ENCODE measurements around the gene ADGRE3. TPM values are rescaled to one million over a fixed set of nuclear protein-coding genes. Genes with fewer than 3 reads are reported as not detected.

Gene ADGRE3
- total and polyA plus RNA-seq, 2 of the 8 experiments (the other 6 are each of a cell fraction or from before 2014, with no cell fraction given): not detected

DNA sequence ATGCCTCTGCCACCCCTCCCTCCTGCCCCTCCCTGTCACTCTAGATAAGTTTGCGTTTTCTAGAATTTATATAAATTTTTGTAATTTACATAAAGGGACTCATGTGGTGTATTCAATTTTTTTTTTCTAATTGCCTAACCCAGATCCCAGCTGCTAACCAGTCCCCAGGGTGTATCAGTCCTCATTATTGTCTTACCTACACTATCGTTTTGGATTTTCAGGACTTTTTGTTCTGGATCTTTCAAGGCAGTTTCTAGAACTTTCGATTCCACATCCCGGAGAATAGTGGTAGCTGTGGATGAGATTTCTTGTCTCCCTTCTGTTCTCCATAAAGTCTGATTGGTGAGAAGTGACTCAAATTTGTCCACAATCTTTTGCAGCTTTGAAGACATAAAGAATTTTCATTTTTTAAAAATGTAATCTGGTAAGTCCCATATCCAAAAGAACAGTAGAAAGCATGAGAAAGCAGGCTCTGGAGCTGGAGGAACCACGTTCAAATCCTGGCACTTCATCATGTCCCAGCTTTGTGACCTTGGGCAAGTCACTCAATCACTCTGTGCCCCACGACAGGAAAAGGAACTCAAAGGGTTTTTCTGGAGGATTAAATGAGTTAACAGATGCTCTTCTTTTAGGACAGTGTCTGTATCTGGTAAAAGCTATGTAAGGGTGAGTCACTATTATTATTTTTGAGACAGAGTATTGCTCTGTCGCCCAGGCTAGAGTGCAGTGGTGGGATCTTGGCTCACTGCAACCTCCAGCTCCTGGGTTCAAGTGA, 19.7 kb downstream of the ADGRE3 start:
- Histone ChIP-seq H4K20me1 (replicated peaks in 1 of 2; ENCODE audit: control insufficient read depth in 1 of 2, insufficient read depth in 2 of 2, low read length in 2 of 2) (no peaks in the 10 kb centered on the region), H2AK5ac (ENCODE audit: low read depth, low read length) (no peak overlapping the region), H3K27ac (ENCODE audit: low read depth, low read length) (no peak overlapping the region), H3K36me3 (ENCODE audit: control insufficient read depth in 2 of 4, insufficient read depth in 4 of 4, low read length in 3 of 4) (no peaks in the 10 kb centered on the region), H2BK12ac (ENCODE audit: low read depth, low read length) (no peak overlapping the region), H2BK120ac (replicated peaks; ENCODE audit: low read depth, low read length) (no peak overlapping the region), H3K79me1 (ENCODE audit: low read depth, low read length) (no peaks in the 10 kb centered on the region), H3K79me2 (ENCODE audit: control insufficient read depth in 1 of 2, insufficient read depth in 2 of 2, low read length in 2 of 2) (no peaks in the 10 kb centered on the region), H3K4me3 (ENCODE audit: extremely low read depth in 1 of 4, insufficient read depth in 2 of 4, low read depth in 3 of 4, low read length in 4 of 4) (no peak overlapping the region), H3K4ac (replicated peaks; ENCODE audit: insufficient read length, low read depth, low read length) (no peak overlapping the region), H3K4me2 (ENCODE audit: insufficient read depth in 1 of 2, low read depth in 2 of 2, low read length in 2 of 2) (no peak overlapping the region), H4K5ac (ENCODE audit: insufficient read length, low read depth, low read length) (no peak overlapping the region), H3K9ac (replicated peaks in 1 of 4; ENCODE audit: extremely low read depth in 1 of 4, low read depth in 3 of 4, low read length in 3 of 4) (no peak overlapping the region), H3K14ac (ENCODE audit: insufficient read length) (no peak overlapping the region), H2BK15ac (ENCODE audit: low read length) (no peak overlapping the region), H4K8ac (ENCODE audit: extremely low read depth, insufficient read depth, low read length) (no peak overlapping the region), H3K27me3 (replicated peaks in 1 of 4; ENCODE audit: control insufficient read depth in 3 of 4, extremely low read depth in 1 of 4, insufficient read depth in 3 of 4, low read length in 3 of 4) (no peaks in the 10 kb centered on the region), H3K9me3 (ENCODE audit: insufficient read depth in 2 of 2, low read depth in 1 of 2, low read length in 1 of 2) (peaks cover 32 to 37% of the 10 kb centered on the region in 2 experiments), H2AFZ (ENCODE audit: low read length) (no peak overlapping the region), H2BK5ac (ENCODE audit: low read depth, low read length) (no peak overlapping the region), H3K18ac (ENCODE audit: extremely low read depth, low read length) (no peak overlapping the region), H3K4me1 (replicated peaks in 1 of 4; ENCODE audit: control insufficient read depth in 3 of 4, insufficient read depth in 4 of 4, low read length in 3 of 4) (no peaks in the 10 kb centered on the region), H3K23ac (ENCODE audit: insufficient read length) (no peak overlapping the region), H3K56ac (replicated peaks; ENCODE audit: insufficient read length, low read depth, low read length) (no peak overlapping the region), H2BK20ac (ENCODE audit: low read length) (no peak overlapping the region), H3K23me2 (ENCODE audit: low read depth, low read length) (peaks cover 3% of the 10 kb centered on the region; the same call in 1 of the 2 replicates), H4K91ac (replicated peaks; ENCODE audit: insufficient read length, low read length) (no peak overlapping the region)
- CTCF ChIA-PET (ENCODE audit: partially characterized antibody): interaction anchor here (1.2 to 1.3 kb wide), 2 partner anchors 8 to 81 kb away, joined by 3 read pairs; no protein-coding TSS in a partner anchor
- WGBS, 2 experiments (ENCODE audit: extremely low coverage in 1 of 2, insufficient coverage in 1 of 2, insufficient read length in 1 of 2, insufficient replicate concordance in 2 of 2, low coverage in 1 of 2, low lambda C conversion rate in 2 of 2, missing lambda C conversion rate in 1 of 2): 66% methylated on average over 7 of the region's 7 CpGs; no CpG with 5 or more reads in 1 of the 2 experiments
- FAIRE-seq: no peak
- no peak for TF ChIP-seq TAF7 (optimal IDR thresholded peaks at IDR 0.05; ENCODE audit: borderline replicate concordance, low read depth, low read length)
- TF ChIP-seq JUND (IDR thresholded peaks at IDR 0.05; ENCODE audit: low read length): no peak
- no peak for TF ChIP-seq SP2 (IDR thresholded peaks at IDR 0.05; ENCODE audit: low read length)
- DNase-seq (ENCODE audit: low read depth in 1 of 2, low spot score in 2 of 2): no peak
- POLR2A ChIA-PET (ENCODE audit: partially characterized antibody): no interaction called here
